Gastrocnemius medialis (tissue), 4 donors: Measurements from ENCODE around the gene TMEM123.

Experiments used
- CTCF ChIP-seq, 5 experiments: fragments of 450-650 bp in 3 of 5; fragments of 200-600 bp in 2 of 5; sonication (generic) in 2 of 5; IDR thresholded peaks in 4 of 5; conservative IDR thresholded peaks in 1 of 5; 1 replicate in 4 of 5; 2 replicates in 1 of 5; pipeline ENCODE4 v1.5.1; 2016 to 2019; ENCODE audit warnings: antibody characterized with exemption in 5 of 5, mild to moderate bottlenecking in 3 of 5, moderate library complexity in 3 of 5
- POLR2A ChIP-seq, 2 donors: fragments of 450-650 bp; IDR thresholded peaks; one replicate each; pipeline ENCODE4 v1.6.1; 2017; ENCODE audit warnings: antibody characterized with exemption in 2 of 2, mild to moderate bottlenecking in 2 of 2, moderate library complexity in 2 of 2

- no peak for TF ChIP-seq CTCF (IDR thresholded peaks at IDR 0.05 in 4 of 5, conservative IDR thresholded peaks at IDR 0.05 in 1 of 5)
- TF ChIP-seq POLR2A (IDR thresholded peaks at IDR 0.05) = no peak
Measured at GRCh38 chr11:102479733-102480132, 27.2 kb upstream of the TMEM123 start.
